Common myeloid progenitor, CD34-positive (primary cell): ENCODE measurements around the gene GFOD1.
"Not testable (repeated sequence)": the region's sequence is repeated elsewhere in the genome, so short reads cannot be mapped to it uniquely, and the experiment has no call there.

Source experiments
- CTCF ChIA-PET: fragments of 350-600 bp; sonication (Branson Sonifier 250); formaldehyde crosslinking; loops from one replicate; lab custom pipeline; 2021; ENCODE audit warnings: antibody characterized with exemption; lab: Charles Lee
- POLR2A ChIA-PET: fragments of 350-600 bp; sonication (Branson Sonifier 250); formaldehyde crosslinking; loops from one replicate; lab custom pipeline; 2021; ENCODE audit warnings: antibody characterized with exemption; lab: Charles Lee
- DNase-seq, 3 donors: peaks; one replicate each; pipeline versions ENCODE4 v3.0.0 to v3.0.0-alpha.2; 2013
- H3K27ac ChIP-seq, 2 experiments: 1 replicate in 1 of 2; 2 replicates in 1 of 2; pipeline ENCODE4 v1.7.0; 2013; ENCODE audit warnings: inconsistent platforms in 2 of 2, low read length in 2 of 2, mild to moderate bottlenecking in 2 of 2, low read depth in 1 of 2, moderate library complexity in 1 of 2; ENCODE audit not compliant: severe bottlenecking in 2 of 2, insufficient read depth in 1 of 2, poor library complexity in 1 of 2
- H3K27me3 ChIP-seq, 5 experiments: replicated peaks in 2 of 5; 1 replicate in 3 of 5; 2 replicates in 2 of 5; pipeline versions ENCODE4 v1.6.1 to v1.7.0; 2013; ENCODE audit warnings: low read length in 4 of 5, mild to moderate bottlenecking in 2 of 5, moderate library complexity in 2 of 5, inconsistent platforms in 1 of 5; ENCODE audit not compliant: insufficient read depth in 5 of 5, control insufficient read depth in 4 of 5
- H3K36me3 ChIP-seq, 4 experiments: 1 replicate in 2 of 4; 2 replicates in 2 of 4; pipeline versions ENCODE4 v1.6.1 to v1.7.0; 2013; ENCODE audit warnings: low read length in 3 of 4, control low read depth in 1 of 4, mild to moderate bottlenecking in 1 of 4; ENCODE audit not compliant: control insufficient read depth in 4 of 4, insufficient read depth in 4 of 4
- H3K4me1 ChIP-seq, 4 experiments: 1 replicate in 3 of 4; 2 replicates in 1 of 4; pipeline versions ENCODE4 v1.6.1 to v1.7.1; 2013; ENCODE audit warnings: low read length in 3 of 4, mild to moderate bottlenecking in 3 of 4, control low read depth in 1 of 4, inconsistent platforms in 1 of 4, moderate library complexity in 1 of 4; ENCODE audit not compliant: control insufficient read depth in 4 of 4, insufficient read depth in 4 of 4; ENCODE audit errors: control extremely low read depth in 1 of 4
- H3K4me3 ChIP-seq, 7 experiments: 1 replicate in 4 of 7; 2 replicates in 3 of 7; pipeline versions ENCODE4 v1.5.1 to v1.7.0; 2013; ENCODE audit warnings: mild to moderate bottlenecking in 7 of 7, low read length in 6 of 7, moderate library complexity in 6 of 7, inconsistent platforms in 2 of 7, low read depth in 2 of 7, control low read depth in 1 of 7; ENCODE audit not compliant: insufficient read depth in 4 of 7, control insufficient read depth in 1 of 7; ENCODE audit errors: extremely low read depth in 1 of 7
- H3K9me3 ChIP-seq, 5 experiments: 1 replicate in 4 of 5; 2 replicates in 1 of 5; pipeline versions ENCODE4 v1.6.1 to v1.7.1; 2013; ENCODE audit warnings: low read length in 4 of 5, mild to moderate bottlenecking in 2 of 5, inconsistent platforms in 1 of 5, low read depth in 1 of 5, moderate library complexity in 1 of 5; ENCODE audit not compliant: control insufficient read depth in 4 of 5, insufficient read depth in 2 of 5; ENCODE audit errors: control extremely low read depth in 1 of 5
- WGBS: methylation state at CpG from one replicate; pipeline ENCODE4 v1.1.5; 2013; ENCODE audit not compliant: insufficient coverage; 5-methylcytosine and 5-hydroxymethylcytosine counted together

The GFOD1 gene

GRCh38 chr6:13396241-13396792 lies 91.1 kb downstream of the GFOD1 start:
- WGBS = 100% methylated on average over 3 of the region's 3 CpGs
- ChIA-PET POLR2A (no interaction called here), CTCF (interaction anchor here (0.6 to 2.4 kb wide), 13 partner anchors 10 to 178 kb away, joined by 3 to 8 read pairs (median 4); partner anchors contain the start of gene SIRT5)
- Histone ChIP-seq H3K36me3 (no peaks in the 10 kb centered on the region), H3K9me3 (no peaks in the 10 kb centered on the region), H3K27ac (peak overlapping the region; percentile 96), H3K4me3 (no peak overlapping the region), H3K27me3 (no peaks in the 10 kb centered on the region), H3K4me1 (peaks cover 5 to 44% (median 38%) of the 10 kb centered on the region in 4 experiments)
- no peak for DNase-seq

- ChIA-PET CTCF (interaction anchor here (0.6 to 2.4 kb wide), 14 partner anchors 12 to 179 kb away, joined by 3 to 8 read pairs (median 4); partner anchors contain the start of gene SIRT5), POLR2A (interaction anchor here (0.5 kb wide), 1 partner anchor 48 kb away, joined by 3 read pairs; no protein-coding TSS in a partner anchor)
- H3K4me3 ChIP-seq = peak overlapping the region in 5 of 7 experiments; percentile 13 to 58 (median 27)
- H3K36me3 ChIP-seq = no peaks in the 10 kb centered on the region
- no peaks in the 10 kb centered on the region for H3K9me3 ChIP-seq
- 23% methylated on average over 10 of the region's 12 CpGs for WGBS
- no peaks in the 10 kb centered on the region for H3K27me3 ChIP-seq
- peak overlapping the region; percentile 96 for H3K27ac ChIP-seq
- H3K4me1 ChIP-seq = peaks cover 5 to 49% (median 38%) of the 10 kb centered on the region in 4 experiments
- DNase-seq = peak; percentile 95 to 98 (median 98)
Measured at GRCh38 chr6:13395272-13396237, 91.8 kb downstream of the GFOD1 start.

- CTCF ChIA-PET = interaction anchor here (1.5 to 2.2 kb wide), 3 partner anchors 8 to 48 kb away, joined by 3 to 7 read pairs (median 4); no protein-coding TSS in a partner anchor
Measured at GRCh38 chr6:13392462-13392861, 94.9 kb downstream of the GFOD1 start.

GRCh38 chr6:13391537-13391936 lies 95.9 kb downstream of the GFOD1 start:
- ChIA-PET POLR2A (no interaction called here), CTCF (interaction anchor here (1.0 to 1.5 kb wide), 2 partner anchors 14 to 49 kb away, joined by 3 read pairs; no protein-coding TSS in a partner anchor)
- WGBS = 100% methylated on average over 1 of the region's 5 CpGs
- Histone ChIP-seq H3K27me3 (no peaks in the 10 kb centered on the region), H3K27ac (no peak overlapping the region), H3K4me3 (no peak overlapping the region), H3K9me3 (no peaks in the 10 kb centered on the region), H3K36me3 (no peaks in the 10 kb centered on the region), H3K4me1 (peaks cover 0 to 25% (median 21%) of the 10 kb centered on the region in 4 experiments)
- no peak for DNase-seq

More at GRCh38 chr6:13392462-13392861, 94.9 kb downstream of the GFOD1 start:
- H3K27me3 ChIP-seq = no peaks in the 10 kb centered on the region
- no peaks in the 10 kb centered on the region for H3K9me3 ChIP-seq
- H3K4me1 ChIP-seq = peaks cover 0 to 35% (median 30%) of the 10 kb centered on the region in 4 experiments
- no peak overlapping the region for H3K27ac ChIP-seq
- H3K4me3 ChIP-seq = no peak overlapping the region
- POLR2A ChIA-PET = interaction anchor here (0.6 kb wide), 1 partner anchor 12 kb away, joined by 5 read pairs; no protein-coding TSS in a partner anchor
- no CpG with 5 or more reads among the region's 2 CpGs for whole genome bisulfite sequencing
- H3K36me3 ChIP-seq = no peaks in the 10 kb centered on the region
- peak in 1 of 3 donors; percentile 43 for DNase-seq

GRCh38 chr6:13390658-13391057 lies 96.7 kb downstream of the GFOD1 start:
- ChIA-PET CTCF (no interaction called here), POLR2A (no interaction called here)
- no peaks in the 10 kb centered on the region for H3K36me3 ChIP-seq
- no peaks in the 10 kb centered on the region for H3K27me3 ChIP-seq
- H3K9me3 ChIP-seq = no peaks in the 10 kb centered on the region
- H3K4me1 ChIP-seq = peaks cover 0 to 17% (median 13%) of the 10 kb centered on the region in 4 experiments
- peak in 1 of 3 donors; percentile 34 for DNase-seq
- no peak overlapping the region for H3K27ac ChIP-seq
- 82% methylated on average over 3 of the region's 3 CpGs for WGBS
- no peak overlapping the region for H3K4me3 ChIP-seq

GRCh38 chr6:13389237-13389636 lies 98.2 kb downstream of the GFOD1 start:
- H3K27me3 ChIP-seq, CTCF ChIA-PET, H3K9me3 ChIP-seq, H3K4me3 ChIP-seq, H3K27ac ChIP-seq, DNase-seq, POLR2A ChIA-PET, H3K36me3 ChIP-seq: not testable (repeated sequence)
- peaks cover 0 to 10% (median 2%) of the 10 kb centered on the region in 4 experiments for H3K4me1 ChIP-seq
- WGBS = no CpG with 5 or more reads among the region's 1 CpG
